HG03097 (cell line): ENCODE measurements around the gene TAX1BP1.

Experiments
- ATAC-seq: cut with Tn5 transposase; IDR thresholded peaks from one replicate; pipeline ENCODE4 v1.9.1; 2021; ENCODE audit not compliant: unreplicated experiment, low FRiP score

TAX1BP1 gene

GRCh38 chr7:27873981-27874957 lies 134.3 kb downstream of the TAX1BP1 start:
- no peak for ATAC-seq

GRCh38 chr7:27875061-27875460 lies 135.1 kb downstream of the TAX1BP1 start:
- no peak for ATAC-seq

DNA sequence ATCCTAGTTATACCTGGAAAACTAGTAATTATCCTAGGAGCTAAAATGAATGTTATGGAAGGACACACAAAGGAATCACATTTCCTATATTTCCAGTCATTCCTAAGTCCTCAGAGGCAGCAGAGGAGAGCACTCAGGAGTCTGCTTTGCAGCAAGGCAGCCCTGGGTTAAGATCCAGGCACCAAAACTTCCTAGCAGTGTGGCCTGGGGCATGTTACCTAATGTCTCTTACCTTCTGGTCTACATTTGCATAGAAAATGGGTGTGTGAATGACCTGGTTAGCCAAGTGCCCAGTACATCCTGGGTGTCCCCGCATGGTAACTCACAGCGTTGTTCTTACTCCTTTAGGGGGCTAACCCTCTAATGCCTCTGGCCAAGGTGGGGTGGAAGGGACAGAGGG lies 135.9 kb downstream of the TAX1BP1 start:
- no peak for ATAC-seq

- ATAC-seq = no peak
Observed at GRCh38 chr7:27876756-27877155, 136.8 kb downstream of the TAX1BP1 start.
